ENCODE results near the gene PLEKHA6. TPM values are rescaled to one million over a fixed set of nuclear protein-coding genes. Genes with fewer than 3 reads are reported as not detected.

The PLEKHA6 gene
- total and polyA plus RNA-seq, 2 of the 8 experiments (the other 6 are each of a cell fraction or from before 2014, with no cell fraction given) = 4.8 to 20.2 TPM

DNA sequence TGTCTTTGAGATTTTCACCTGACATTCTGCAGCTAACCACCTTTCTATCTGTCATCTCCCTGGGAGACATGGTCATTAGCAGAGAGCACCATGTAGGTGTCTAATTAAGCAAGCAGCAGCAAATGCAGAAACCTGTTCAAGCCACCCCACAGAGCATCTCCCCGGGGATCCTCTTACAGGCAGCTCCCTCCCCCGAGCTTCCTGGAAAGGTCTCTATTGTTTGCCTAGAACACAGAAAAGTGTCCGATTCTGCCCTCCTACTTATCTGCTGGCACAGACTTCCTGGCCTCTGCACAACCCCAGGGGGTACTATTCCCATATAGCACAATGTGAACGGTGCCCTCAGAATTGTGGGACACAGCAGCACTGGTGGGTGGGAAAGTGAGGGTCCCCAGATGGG is 46.1 kb downstream of the PLEKHA6 start:
- Histone ChIP-seq H4K8ac (ENCODE audit: extremely low read depth, insufficient read depth, low read length) (no peak overlapping the region), H2AK5ac (ENCODE audit: low read depth, low read length) (0 out of 2 replicates have a peak overlapping the region, but pooled peaks have one; percentile 5), H2BK5ac (ENCODE audit: low read depth, low read length) (0 out of 2 replicates have a peak overlapping the region, but pooled peaks have one; percentile 27), H3K23me2 (ENCODE audit: low read depth, low read length) (no peaks in the 10 kb centered on the region), H4K20me1 (replicated peaks in 1 of 2; ENCODE audit: control insufficient read depth in 1 of 2, insufficient read depth in 2 of 2, low read length in 2 of 2) (no peaks in the 10 kb centered on the region), H2AFZ (ENCODE audit: low read length) (no peak overlapping the region), H3K14ac (ENCODE audit: insufficient read length) (no peak overlapping the region), H3K4me2 (ENCODE audit: insufficient read depth in 1 of 2, low read depth in 2 of 2, low read length in 2 of 2) (no peak overlapping the region), H3K27ac (ENCODE audit: low read depth, low read length) (no peak overlapping the region), H3K9me3 (ENCODE audit: insufficient read depth in 2 of 2, low read depth in 1 of 2, low read length in 1 of 2) (no peaks in the 10 kb centered on the region), H3K18ac (ENCODE audit: extremely low read depth, low read length) (no peak overlapping the region), H3K4me3 (ENCODE audit: extremely low read depth in 1 of 4, insufficient read depth in 2 of 4, low read depth in 3 of 4, low read length in 4 of 4) (no peak overlapping the region), H3K23ac (ENCODE audit: insufficient read length) (no peak overlapping the region), H3K56ac (replicated peaks; ENCODE audit: insufficient read length, low read depth, low read length) (no peak overlapping the region), H2BK120ac (replicated peaks; ENCODE audit: low read depth, low read length) (no peak overlapping the region), H2BK12ac (ENCODE audit: low read depth, low read length) (no peak overlapping the region), H3K27me3 (replicated peaks in 1 of 4; ENCODE audit: control insufficient read depth in 3 of 4, extremely low read depth in 1 of 4, insufficient read depth in 3 of 4, low read length in 3 of 4) (no peaks in the 10 kb centered on the region; a peak in 2 of 7 replicates), H3K36me3 (ENCODE audit: control insufficient read depth in 2 of 4, insufficient read depth in 4 of 4, low read length in 3 of 4) (no peaks in the 10 kb centered on the region), H3K9ac (replicated peaks in 1 of 4; ENCODE audit: extremely low read depth in 1 of 4, low read depth in 3 of 4, low read length in 3 of 4) (no peak overlapping the region), H3K79me1 (ENCODE audit: low read depth, low read length) (no peaks in the 10 kb centered on the region), H3K4me1 (replicated peaks in 1 of 4; ENCODE audit: control insufficient read depth in 3 of 4, insufficient read depth in 4 of 4, low read length in 3 of 4) (peaks cover 3 to 20% (median 11%) of the 10 kb centered on the region in 4 experiments; a peak in 6 of 7 replicates), H2BK20ac (ENCODE audit: low read length) (no peak overlapping the region), H3K79me2 (ENCODE audit: control insufficient read depth in 1 of 2, insufficient read depth in 2 of 2, low read length in 2 of 2) (no peaks in the 10 kb centered on the region), H4K5ac (ENCODE audit: insufficient read length, low read depth, low read length) (no peak overlapping the region), H2BK15ac (ENCODE audit: low read length) (no peak overlapping the region), H4K91ac (replicated peaks; ENCODE audit: insufficient read length, low read length) (no peak overlapping the region), H3K4ac (replicated peaks; ENCODE audit: insufficient read length, low read depth, low read length) (no peak overlapping the region)
- ChIA-PET POLR2A (ENCODE audit: partially characterized antibody) (interaction anchor here (0.7 to 2.1 kb wide), 5 partner anchors 9 to 29 kb away, joined by 3 to 8 read pairs (median 5); no protein-coding TSS in a partner anchor), CTCF (ENCODE audit: partially characterized antibody) (interaction anchor here (0.6 to 21.6 kb wide), 17 partner anchors 10 to 234 kb away, joined by 3 to 175 read pairs (median 4); partner anchors contain the start of gene PLEKHA6)
- 82% methylated on average over 4 of the region's 4 CpGs; no CpG with 5 or more reads in 1 of the 2 experiments for WGBS, 2 experiments (ENCODE audit: extremely low coverage in 1 of 2, insufficient coverage in 1 of 2, insufficient read length in 1 of 2, insufficient replicate concordance in 2 of 2, low coverage in 1 of 2, low lambda C conversion rate in 2 of 2, missing lambda C conversion rate in 1 of 2)
- FAIRE-seq (no peak), DNase-seq (ENCODE audit: low read depth in 1 of 2, low spot score in 2 of 2) (no peak)
- no peak for TF ChIP-seq POLR2AphosphoS5 (IDR thresholded peaks at IDR 0.05; ENCODE audit: low read depth, low read length)
- no peak for TF ChIP-seq HDAC6 (IDR thresholded peaks at IDR 0.05; ENCODE audit: low read depth, low read length)
- TF ChIP-seq JUND (IDR thresholded peaks at IDR 0.05; ENCODE audit: low read length) = no peak
- TF ChIP-seq TEAD4 (IDR thresholded peaks at IDR 0.05; ENCODE audit: low read depth, low read length) = no peak
- TF ChIP-seq, protein P1, sequence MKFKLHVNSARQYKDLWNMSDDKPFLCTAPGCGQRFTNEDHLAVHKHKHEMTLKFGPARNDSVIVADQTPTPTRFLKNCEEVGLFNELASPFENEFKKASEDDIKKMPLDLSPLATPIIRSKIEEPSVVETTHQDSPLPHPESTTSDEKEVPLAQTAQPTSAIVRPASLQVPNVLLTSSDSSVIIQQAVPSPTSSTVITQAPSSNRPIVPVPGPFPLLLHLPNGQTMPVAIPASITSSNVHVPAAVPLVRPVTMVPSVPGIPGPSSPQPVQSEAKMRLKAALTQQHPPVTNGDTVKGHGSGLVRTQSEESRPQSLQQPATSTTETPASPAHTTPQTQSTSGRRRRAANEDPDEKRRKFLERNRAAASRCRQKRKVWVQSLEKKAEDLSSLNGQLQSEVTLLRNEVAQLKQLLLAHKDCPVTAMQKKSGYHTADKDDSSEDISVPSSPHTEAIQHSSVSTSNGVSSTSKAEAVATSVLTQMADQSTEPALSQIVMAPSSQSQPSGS (IDR thresholded peaks at IDR 0.05; ENCODE audit: low read length) = no peak
- TF ChIP-seq CREB1 (IDR thresholded peaks at IDR 0.05) = no peak
- no peak for TF ChIP-seq RXRA (IDR thresholded peaks at IDR 0.05; ENCODE audit: insufficient read depth, low read depth, low read length)
- TF ChIP-seq YY1 (IDR thresholded peaks at IDR 0.05; ENCODE audit: low read depth, low read length) = no peak
- no peak for TF ChIP-seq RNF2 (IDR thresholded peaks at IDR 0.05; ENCODE audit: borderline replicate concordance, low read depth, low read length, missing control alignments, poor library complexity, severe bottlenecking)
- no peak for TF ChIP-seq CHD1 (IDR thresholded peaks at IDR 0.05; ENCODE audit: low read depth, low read length)
- no peak for TF ChIP-seq JUN (IDR thresholded peaks at IDR 0.05; ENCODE audit: low read depth, low read length)
